SK-N-SH (cell line): ENCODE data around the gene KCNQ5.

Experiments used
- CHD2 ChIP-seq: fragments of 150-350 bp; IDR thresholded peaks from 2 replicates; pipeline ENCODE4 v1.6.1; 2018; ENCODE audit warnings: low read length; ENCODE audit not compliant: partially characterized antibody
- CTCF ChIP-seq: fragments of 200-600 bp; sonication (generic); IDR thresholded peaks from 2 replicates; pipeline ENCODE4 v1.6.1; 2017; ENCODE audit warnings: antibody characterized with exemption, mild to moderate bottlenecking, moderate library complexity
- GABPA ChIP-seq: IDR thresholded peaks from 2 replicates; pipeline ENCODE4 v1.4.0; 2012; ENCODE audit warnings: low read depth, mild to moderate bottlenecking
- JUND ChIP-seq: IDR thresholded peaks from 2 replicates; pipeline ENCODE4 v1.4.0; 2012
- SMC3 ChIP-seq: IDR thresholded peaks from 2 replicates; pipeline ENCODE4 v1.6.1; 2012; ENCODE audit warnings: low read depth, low read length, improper control_type of control experiment
- TCF12 ChIP-seq: IDR thresholded peaks from 2 replicates; pipeline ENCODE4 v1.4.0; 2012
- USF1 ChIP-seq: IDR thresholded peaks from 2 replicates; pipeline ENCODE4 v1.4.0; 2012; ENCODE audit warnings: low read depth, borderline replicate concordance
- ZBTB33 ChIP-seq: IDR thresholded peaks from 2 replicates; pipeline ENCODE4 v1.4.0; 2012; ENCODE audit warnings: low read depth, borderline replicate concordance

GRCh38 chr6:72842140-72842539, 220.3 kb downstream of the KCNQ5 start:
- no peak for TF ChIP-seq USF1
- TF ChIP-seq CTCF: no peak
- TF ChIP-seq ZBTB33: no peak
- no peak for TF ChIP-seq JUND
- no peak for TF ChIP-seq TCF12
- no peak for TF ChIP-seq GABPA
- TF ChIP-seq CHD2: no peak
- TF ChIP-seq SMC3: no peak
